Measurements from ENCODE around the gene SLC24A1.

Gene SLC24A1

DNA sequence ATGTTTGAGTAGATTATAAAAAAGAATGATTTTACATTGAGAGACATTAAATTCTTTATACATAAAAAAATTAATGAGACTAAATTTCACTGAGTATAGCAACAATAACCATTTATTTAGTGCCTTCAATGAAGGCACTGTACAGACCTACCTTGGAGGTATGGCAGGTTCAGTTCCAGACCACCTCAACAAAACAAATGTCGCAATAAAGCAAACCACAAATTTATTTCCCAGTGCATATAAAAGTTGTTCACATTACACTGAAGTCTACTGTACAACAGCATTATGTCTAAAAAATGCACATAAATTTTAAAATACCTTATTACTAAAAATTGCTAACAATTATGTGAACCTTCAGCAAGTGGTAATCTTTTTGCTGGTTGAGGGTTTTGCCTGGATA, 58.8 kb downstream of the SLC24A1 start:
- no peak overlapping the region for H3K9ac ChIP-seq (ENCODE audit: low read length)
- H3K9me3 ChIP-seq (ENCODE audit: control insufficient read depth, low read length) = no peaks in the 10 kb centered on the region
- H4K91ac ChIP-seq (ENCODE audit: low read length) = no peak overlapping the region
- no peak overlapping the region for H3K4me3 ChIP-seq (ENCODE audit: insufficient read depth in 1 of 2, low read depth in 1 of 2, low read length in 2 of 2)
- H3K4me2 ChIP-seq (ENCODE audit: low read length, poor library complexity, severe bottlenecking) = no peak overlapping the region
- H2AK5ac ChIP-seq (ENCODE audit: low read length, severe bottlenecking) = no peak overlapping the region
- H3K27me3 ChIP-seq (ENCODE audit: control insufficient read depth in 1 of 2, insufficient read depth in 1 of 2, low read length in 2 of 2) = no peaks in the 10 kb centered on the region
- no peak overlapping the region for H2AFZ ChIP-seq (ENCODE audit: low read depth, low read length)
- H3K36me3 ChIP-seq (ENCODE audit: control insufficient read depth in 1 of 2, insufficient read depth in 2 of 2, low read depth in 1 of 2, low read length in 2 of 2) = peaks cover 0 to 3% of the 10 kb centered on the region in 2 experiments
- no peak overlapping the region for H3K4ac ChIP-seq (ENCODE audit: low read depth in 1 of 2, low read length in 2 of 2)
- no peak overlapping the region for H2BK120ac ChIP-seq (ENCODE audit: low read depth, low read length)
- 93% methylated on average over 1 of the region's 1 CpG for WGBS
- DNase-seq = no peak
- H3K27ac ChIP-seq (ENCODE audit: low read length, poor library complexity, severe bottlenecking) = no peak overlapping the region
- no peak overlapping the region for H3K14ac ChIP-seq (ENCODE audit: low read length in 2 of 2)
- no peak overlapping the region for H3K23ac ChIP-seq (ENCODE audit: low read length in 2 of 2)
- no peaks in the 10 kb centered on the region for H3K4me1 ChIP-seq (ENCODE audit: control insufficient read depth, insufficient read depth, low read depth, low read length)
- no peak overlapping the region for H3K18ac ChIP-seq (ENCODE audit: low read depth in 1 of 2, low read length in 2 of 2)
- no peaks in the 10 kb centered on the region for H3K79me1 ChIP-seq (replicated peaks; ENCODE audit: low read length, poor library complexity, severe bottlenecking)
- no peak overlapping the region for H2BK12ac ChIP-seq (ENCODE audit: low read length in 2 of 2)
- H4K8ac ChIP-seq (ENCODE audit: low read length) = no peak overlapping the region
- H2BK15ac ChIP-seq (ENCODE audit: low read depth, poor library complexity, severe bottlenecking) = no peak overlapping the region
- no peak overlapping the region for H2BK5ac ChIP-seq (ENCODE audit: low read depth, low read length, poor library complexity, severe bottlenecking)

DNA sequence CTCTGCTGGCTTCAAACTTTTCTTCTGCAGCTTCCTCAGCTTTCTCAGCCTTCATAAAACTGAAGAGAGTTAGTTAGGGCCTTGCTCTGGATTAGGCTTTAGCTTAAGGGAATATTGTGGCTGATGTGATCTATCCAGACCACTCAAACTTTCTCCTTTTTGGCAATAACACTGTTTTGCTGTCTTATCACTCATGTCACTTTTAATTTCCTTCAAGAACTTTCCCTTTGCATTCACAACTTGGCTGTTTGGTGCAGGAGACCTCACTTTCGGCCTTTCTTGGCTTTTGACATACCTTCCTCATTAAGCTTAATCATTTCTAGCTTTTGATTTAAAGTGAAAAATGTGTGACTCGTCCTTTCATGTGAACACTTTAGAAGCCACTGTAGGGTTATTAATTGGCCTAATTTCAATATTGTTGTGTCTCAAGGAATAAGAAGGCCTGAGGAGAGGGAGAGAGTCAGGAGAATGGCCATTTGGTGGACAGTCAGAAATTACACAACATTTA, 60.7 kb downstream of the SLC24A1 start:
- H4K8ac ChIP-seq (ENCODE audit: low read length) = no peak overlapping the region
- H2AFZ ChIP-seq (ENCODE audit: low read depth, low read length) = no peak overlapping the region
- H2AK5ac ChIP-seq (ENCODE audit: low read length, severe bottlenecking) = no peak overlapping the region
- no peak overlapping the region for H3K4me2 ChIP-seq (ENCODE audit: low read length, poor library complexity, severe bottlenecking)
- H3K18ac ChIP-seq (ENCODE audit: low read depth in 1 of 2, low read length in 2 of 2) = no peak overlapping the region
- no peak for DNase-seq
- H2BK12ac ChIP-seq (ENCODE audit: low read length in 2 of 2) = no peak overlapping the region
- H3K36me3 ChIP-seq (ENCODE audit: control insufficient read depth in 1 of 2, insufficient read depth in 2 of 2, low read depth in 1 of 2, low read length in 2 of 2) = peaks cover 0 to 4% of the 10 kb centered on the region in 2 experiments
- no peaks in the 10 kb centered on the region for H3K4me1 ChIP-seq (ENCODE audit: control insufficient read depth, insufficient read depth, low read depth, low read length)
- H2BK15ac ChIP-seq (ENCODE audit: low read depth, poor library complexity, severe bottlenecking) = no peak overlapping the region
- no peak overlapping the region for H2BK120ac ChIP-seq (ENCODE audit: low read depth, low read length)
- no peak overlapping the region for H3K27ac ChIP-seq (ENCODE audit: low read length, poor library complexity, severe bottlenecking)
- H3K9me3 ChIP-seq (ENCODE audit: control insufficient read depth, low read length) = no peaks in the 10 kb centered on the region
- H3K9ac ChIP-seq (ENCODE audit: low read length) = no peak overlapping the region
- H2BK5ac ChIP-seq (ENCODE audit: low read depth, low read length, poor library complexity, severe bottlenecking) = no peak overlapping the region
- no peak overlapping the region for H3K23ac ChIP-seq (ENCODE audit: low read length in 2 of 2)
- no peaks in the 10 kb centered on the region for H3K79me1 ChIP-seq (replicated peaks; ENCODE audit: low read length, poor library complexity, severe bottlenecking)
- no peak overlapping the region for H3K14ac ChIP-seq (ENCODE audit: low read length in 2 of 2)
- H3K4me3 ChIP-seq (ENCODE audit: insufficient read depth in 1 of 2, low read depth in 1 of 2, low read length in 2 of 2) = no peak overlapping the region
- no peak overlapping the region for H4K91ac ChIP-seq (ENCODE audit: low read length)
- no peaks in the 10 kb centered on the region for H3K27me3 ChIP-seq (ENCODE audit: control insufficient read depth in 1 of 2, insufficient read depth in 1 of 2, low read length in 2 of 2)
- no peak overlapping the region for H3K4ac ChIP-seq (ENCODE audit: low read depth in 1 of 2, low read length in 2 of 2)
- WGBS = 100% methylated on average over 1 of the region's 2 CpGs

DNA sequence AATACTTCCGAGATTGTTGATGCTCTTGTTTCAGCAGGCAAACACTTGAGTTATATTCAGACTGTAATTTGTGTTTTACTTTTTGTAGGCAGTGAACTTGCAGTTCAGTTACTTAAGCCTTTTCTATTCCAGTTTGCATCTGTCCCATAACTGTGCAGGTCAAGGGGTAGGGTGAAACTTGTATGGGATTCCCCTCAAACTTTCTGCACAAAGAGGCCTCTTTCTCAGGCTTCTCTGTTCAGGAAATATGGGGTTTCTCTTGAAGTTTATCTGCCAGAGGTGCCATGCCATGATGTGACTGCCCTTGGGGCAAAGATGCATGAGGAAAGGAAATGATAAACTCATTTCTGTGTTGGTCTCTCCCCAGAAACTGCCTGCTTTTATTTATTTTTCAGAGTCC, 66.7 kb downstream of the SLC24A1 start:
- H4K91ac ChIP-seq (ENCODE audit: low read length) = no peak overlapping the region
- no peak for DNase-seq
- no peak overlapping the region for H2BK5ac ChIP-seq (ENCODE audit: low read depth, low read length, poor library complexity, severe bottlenecking)
- H3K18ac ChIP-seq (ENCODE audit: low read depth in 1 of 2, low read length in 2 of 2) = no peak overlapping the region
- no peak overlapping the region for H3K14ac ChIP-seq (ENCODE audit: low read length in 2 of 2)
- no peak overlapping the region for H2AK5ac ChIP-seq (ENCODE audit: low read length, severe bottlenecking)
- H3K9ac ChIP-seq (ENCODE audit: low read length) = no peak overlapping the region
- H2BK12ac ChIP-seq (ENCODE audit: low read length in 2 of 2) = no peak overlapping the region
- H2BK15ac ChIP-seq (ENCODE audit: low read depth, poor library complexity, severe bottlenecking) = no peak overlapping the region
- H3K4me1 ChIP-seq (ENCODE audit: control insufficient read depth, insufficient read depth, low read depth, low read length) = no peaks in the 10 kb centered on the region
- no peak overlapping the region for H3K4me3 ChIP-seq (ENCODE audit: insufficient read depth in 1 of 2, low read depth in 1 of 2, low read length in 2 of 2)
- no peak overlapping the region for H2BK120ac ChIP-seq (ENCODE audit: low read depth, low read length)
- no peaks in the 10 kb centered on the region for H3K79me1 ChIP-seq (replicated peaks; ENCODE audit: low read length, poor library complexity, severe bottlenecking)
- H3K27ac ChIP-seq (ENCODE audit: low read length, poor library complexity, severe bottlenecking) = no peak overlapping the region
- no peak overlapping the region for H4K8ac ChIP-seq (ENCODE audit: low read length)
- peaks cover 0 to 43% of the 10 kb centered on the region in 2 experiments for H3K36me3 ChIP-seq (ENCODE audit: control insufficient read depth in 1 of 2, insufficient read depth in 2 of 2, low read depth in 1 of 2, low read length in 2 of 2)
- no peaks in the 10 kb centered on the region for H3K9me3 ChIP-seq (ENCODE audit: control insufficient read depth, low read length)
- WGBS = 100% methylated on average over 1 of the region's 1 CpG
- no peak overlapping the region for H2AFZ ChIP-seq (ENCODE audit: low read depth, low read length)
- no peak overlapping the region for H3K4me2 ChIP-seq (ENCODE audit: low read length, poor library complexity, severe bottlenecking)
- no peak overlapping the region for H3K23ac ChIP-seq (ENCODE audit: low read length in 2 of 2)
- no peak overlapping the region for H3K4ac ChIP-seq (ENCODE audit: low read depth in 1 of 2, low read length in 2 of 2)
- H3K27me3 ChIP-seq (ENCODE audit: control insufficient read depth in 1 of 2, insufficient read depth in 1 of 2, low read length in 2 of 2) = no peaks in the 10 kb centered on the region

DNA sequence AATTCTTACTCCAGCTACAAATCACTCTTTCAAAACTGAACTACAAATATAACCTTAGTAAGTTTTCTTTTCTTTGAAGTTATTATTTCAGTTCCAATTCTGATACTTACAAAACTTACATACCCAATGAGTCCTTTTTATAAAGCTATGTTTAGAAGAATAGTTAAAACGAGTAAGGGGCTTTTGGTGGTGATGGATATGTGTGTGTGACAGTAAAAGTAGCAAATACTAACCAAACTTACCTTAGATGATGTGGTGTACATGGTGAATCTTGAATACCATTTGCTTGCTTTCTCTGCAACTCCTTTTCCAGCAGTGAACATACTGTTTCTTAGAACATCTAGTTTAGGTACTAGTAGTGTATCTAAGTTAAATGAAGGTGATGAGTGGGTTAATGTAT, 68.4 kb downstream of the SLC24A1 start:
- Histone ChIP-seq H3K27ac (ENCODE audit: low read length, poor library complexity, severe bottlenecking) (no peak overlapping the region), H2BK5ac (ENCODE audit: low read depth, low read length, poor library complexity, severe bottlenecking) (no peak overlapping the region), H3K4me2 (ENCODE audit: low read length, poor library complexity, severe bottlenecking) (no peak overlapping the region), H4K91ac (ENCODE audit: low read length) (no peak overlapping the region), H3K79me1 (replicated peaks; ENCODE audit: low read length, poor library complexity, severe bottlenecking) (no peaks in the 10 kb centered on the region), H3K23ac (ENCODE audit: low read length in 2 of 2) (no peak overlapping the region), H3K18ac (ENCODE audit: low read depth in 1 of 2, low read length in 2 of 2) (no peak overlapping the region), H3K9ac (ENCODE audit: low read length) (no peak overlapping the region), H3K14ac (ENCODE audit: low read length in 2 of 2) (no peak overlapping the region), H2AFZ (ENCODE audit: low read depth, low read length) (no peak overlapping the region), H3K4me3 (ENCODE audit: insufficient read depth in 1 of 2, low read depth in 1 of 2, low read length in 2 of 2) (no peak overlapping the region), H4K8ac (ENCODE audit: low read length) (no peak overlapping the region), H3K36me3 (ENCODE audit: control insufficient read depth in 1 of 2, insufficient read depth in 2 of 2, low read depth in 1 of 2, low read length in 2 of 2) (peaks cover 0 to 45% of the 10 kb centered on the region in 2 experiments), H2BK15ac (ENCODE audit: low read depth, poor library complexity, severe bottlenecking) (no peak overlapping the region), H3K27me3 (ENCODE audit: control insufficient read depth in 1 of 2, insufficient read depth in 1 of 2, low read length in 2 of 2) (no peaks in the 10 kb centered on the region), H2BK12ac (ENCODE audit: low read length in 2 of 2) (no peak overlapping the region), H3K4ac (ENCODE audit: low read depth in 1 of 2, low read length in 2 of 2) (no peak overlapping the region), H3K4me1 (ENCODE audit: control insufficient read depth, insufficient read depth, low read depth, low read length) (no peaks in the 10 kb centered on the region), H2BK120ac (ENCODE audit: low read depth, low read length) (no peak overlapping the region), H3K9me3 (ENCODE audit: control insufficient read depth, low read length) (no peaks in the 10 kb centered on the region), H2AK5ac (ENCODE audit: low read length, severe bottlenecking) (no peak overlapping the region)
- DNase-seq = no peak
- WGBS = no CpG with 5 or more reads among the region's 1 CpG
